ENCODE measurements around the gene OXA1L. TPM values are rescaled to one million over a fixed set of nuclear protein-coding genes. Genes with fewer than 3 reads are reported as not detected.

The OXA1L gene
- total and polyA plus RNA-seq, 2 of the 13 experiments (the other 11 are each of a cell fraction or from before 2014, with no cell fraction given) = 230 to 589 TPM

DNA sequence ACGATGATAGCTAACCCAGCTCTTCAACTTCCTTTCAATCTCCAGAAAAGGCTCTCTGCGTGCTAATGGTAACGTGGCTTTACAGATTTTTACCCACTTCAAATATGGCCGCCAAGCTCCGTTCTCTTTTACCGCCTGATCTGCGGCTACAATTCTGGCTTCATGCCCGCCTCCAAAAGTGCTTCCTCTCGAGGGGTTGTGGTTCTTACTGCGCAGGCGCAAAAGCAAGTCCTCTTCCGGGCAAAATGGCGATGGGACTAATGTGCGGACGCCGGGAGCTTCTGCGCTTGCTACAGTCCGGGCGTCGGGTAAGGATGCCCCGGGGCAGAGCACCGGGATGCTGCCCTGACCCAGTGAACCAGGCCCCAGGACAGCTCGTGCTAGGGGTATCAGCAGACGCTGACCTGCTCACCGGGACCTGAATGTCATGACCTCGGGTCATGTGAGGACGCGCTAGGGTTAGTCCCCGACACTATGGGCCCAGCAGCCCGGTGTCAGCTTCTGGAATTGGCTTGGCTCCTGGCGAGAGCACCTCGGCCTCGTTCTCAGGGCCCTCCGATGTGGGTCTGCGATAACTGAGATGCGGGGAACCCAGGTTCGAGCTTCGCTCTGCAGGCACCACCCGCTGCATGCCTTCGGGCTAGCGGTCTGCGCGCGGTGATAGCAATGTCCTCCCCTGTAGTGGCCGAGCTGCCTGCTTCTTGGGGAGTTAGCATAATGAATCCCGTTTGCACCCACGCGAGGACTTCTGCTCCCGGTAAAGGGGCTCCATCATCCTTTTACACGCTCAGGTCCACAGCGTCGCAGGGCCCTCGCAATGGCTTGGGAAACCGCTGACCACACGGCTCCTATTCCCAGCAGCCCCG is at the start of gene OXA1L (continued):
- TF ChIP-seq CEBPG (CRISPR knock-in tag; IDR thresholded peaks at IDR 0.05) (peak; percentile 76), RFXANK (CRISPR knock-in tag; IDR thresholded peaks at IDR 0.05) (peak; percentile 64), SOX5 (CRISPR knock-in tag; IDR thresholded peaks at IDR 0.05; ENCODE audit: borderline replicate concordance) (peak; percentile 70), HOXA9 (CRISPR knock-in tag; IDR thresholded peaks at IDR 0.05; ENCODE audit: borderline replicate concordance) (peak; percentile 95; the same call in 1 of the 2 replicates), ZBTB39 (CRISPR knock-in tag; IDR thresholded peaks at IDR 0.05) (peak; percentile 86), FOSL2 (CRISPR knock-in tag; IDR thresholded peaks at IDR 0.05) (peak; percentile 40), SKIL (CRISPR knock-in tag; IDR thresholded peaks at IDR 0.05; ENCODE audit: borderline replicate concordance) (peak; percentile 61; the same call in 1 of the 2 replicates), ZNF678 (CRISPR knock-in tag; IDR thresholded peaks at IDR 0.05) (peak; percentile 99), ZBTB1 (CRISPR knock-in tag; IDR thresholded peaks at IDR 0.05; ENCODE audit: borderline replicate concordance) (no peak; the same call in 1 of the 2 replicates), HMGXB4 (CRISPR knock-in tag; IDR thresholded peaks at IDR 0.05; ENCODE audit: borderline replicate concordance in 1 of 2, low read depth in 1 of 2) (peak; percentile 96), MXD4 (CRISPR knock-in tag; IDR thresholded peaks at IDR 0.05) (peak; percentile 97), KLF13 (CRISPR knock-in tag; IDR thresholded peaks at IDR 0.05) (peak; percentile 95), U2AF1 (optimal IDR thresholded peaks at IDR 0.05; ENCODE audit: low read depth, low read length) (peak; percentile 98), ZNF264 (CRISPR knock-in tag; IDR thresholded peaks at IDR 0.05) (peak; percentile 93), NR2F2 (IDR thresholded peaks at IDR 0.05; ENCODE audit: borderline replicate concordance, low read depth) (peak; percentile 82; the same call in 1 of the 2 replicates), CC2D1A (CRISPR knock-in tag; IDR thresholded peaks at IDR 0.05) (peak; percentile 47; the same call in 1 of the 2 replicates), ZMAT5 (CRISPR knock-in tag; IDR thresholded peaks at IDR 0.05; ENCODE audit: borderline replicate concordance, low read depth) (peak; percentile 79; the same call in 1 of the 2 replicates), GABPB1 (CRISPR knock-in tag; IDR thresholded peaks at IDR 0.05) (peak; percentile 96)
- TF ChIP-seq, protein P1, sequence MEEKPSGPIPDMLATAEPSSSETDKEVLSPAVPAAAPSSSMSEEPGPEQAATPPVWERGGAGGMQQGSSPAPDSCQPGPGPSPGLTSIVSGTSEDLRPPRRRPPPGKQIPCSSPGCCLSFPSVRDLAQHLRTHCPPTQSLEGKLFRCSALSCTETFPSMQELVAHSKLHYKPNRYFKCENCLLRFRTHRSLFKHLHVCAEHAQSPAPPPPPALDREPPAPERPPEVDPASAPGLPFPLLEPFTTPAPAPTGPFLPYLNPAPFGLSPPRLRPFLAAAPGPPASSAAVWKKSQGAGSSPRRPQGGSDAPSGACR (CRISPR knock-in tag; IDR thresholded peaks at IDR 0.05) = peak; percentile 99
- TF ChIP-seq, protein P2, sequence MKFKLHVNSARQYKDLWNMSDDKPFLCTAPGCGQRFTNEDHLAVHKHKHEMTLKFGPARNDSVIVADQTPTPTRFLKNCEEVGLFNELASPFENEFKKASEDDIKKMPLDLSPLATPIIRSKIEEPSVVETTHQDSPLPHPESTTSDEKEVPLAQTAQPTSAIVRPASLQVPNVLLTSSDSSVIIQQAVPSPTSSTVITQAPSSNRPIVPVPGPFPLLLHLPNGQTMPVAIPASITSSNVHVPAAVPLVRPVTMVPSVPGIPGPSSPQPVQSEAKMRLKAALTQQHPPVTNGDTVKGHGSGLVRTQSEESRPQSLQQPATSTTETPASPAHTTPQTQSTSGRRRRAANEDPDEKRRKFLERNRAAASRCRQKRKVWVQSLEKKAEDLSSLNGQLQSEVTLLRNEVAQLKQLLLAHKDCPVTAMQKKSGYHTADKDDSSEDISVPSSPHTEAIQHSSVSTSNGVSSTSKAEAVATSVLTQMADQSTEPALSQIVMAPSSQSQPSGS (CRISPR knock-in tag; IDR thresholded peaks at IDR 0.05) = peak; percentile 58

All from HepG2 (cell line).